ENCODE measurements around the gene PDCD1LG2. TPM values are rescaled to one million over a fixed set of nuclear protein-coding genes. Genes with fewer than 3 reads are reported as not detected.
"Not testable (repeated sequence)": the region's sequence is repeated elsewhere in the genome, so short reads cannot be mapped to it uniquely, and the experiment has no call there.

PDCD1LG2 gene
- total RNA-seq, 1 donor from 2014 or later, result not detected

DNA sequence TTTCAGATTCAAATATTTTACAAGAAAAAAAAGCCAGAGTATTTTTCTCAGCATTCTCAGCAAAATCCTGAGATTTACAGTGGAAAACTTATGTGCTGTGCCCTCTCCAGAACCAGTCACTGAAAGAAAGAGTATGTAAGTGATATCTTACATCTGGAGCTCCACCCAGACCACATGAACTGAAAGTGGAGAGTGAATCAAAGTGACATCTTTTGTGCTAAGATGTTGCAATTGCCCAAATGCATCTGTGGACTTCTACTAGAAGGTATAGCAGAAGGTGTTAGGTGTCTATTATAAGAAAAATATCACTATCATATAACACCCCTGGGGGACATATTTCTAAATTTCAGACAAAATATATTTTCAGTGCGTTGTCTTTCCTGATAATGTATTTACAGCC lies 69.5 kb downstream of the PDCD1LG2 start:
- peaks cover 3% of the 10 kb centered on the region for H3K36me3 Mint-ChIP-seq (ENCODE audit: low read depth, unreplicated experiment)
- no peak overlapping the region for H3K4me3 Mint-ChIP-seq (ENCODE audit: unreplicated experiment)
- no peak overlapping the region for H3K27ac Mint-ChIP-seq (ENCODE audit: unreplicated experiment)
- peaks cover 2% of the 10 kb centered on the region for H3K27me3 Mint-ChIP-seq (ENCODE audit: unreplicated experiment)
- no peak for DNase-seq (ENCODE audit: low spot score)
- H3K9me3 Mint-ChIP-seq (ENCODE audit: unreplicated experiment), result no peaks in the 10 kb centered on the region
- peaks cover 12% of the 10 kb centered on the region for H3K4me1 Mint-ChIP-seq (ENCODE audit: unreplicated experiment)
- no peak for TF ChIP-seq CTCF (IDR thresholded peaks at IDR 0.05; ENCODE audit: unreplicated experiment)

DNA sequence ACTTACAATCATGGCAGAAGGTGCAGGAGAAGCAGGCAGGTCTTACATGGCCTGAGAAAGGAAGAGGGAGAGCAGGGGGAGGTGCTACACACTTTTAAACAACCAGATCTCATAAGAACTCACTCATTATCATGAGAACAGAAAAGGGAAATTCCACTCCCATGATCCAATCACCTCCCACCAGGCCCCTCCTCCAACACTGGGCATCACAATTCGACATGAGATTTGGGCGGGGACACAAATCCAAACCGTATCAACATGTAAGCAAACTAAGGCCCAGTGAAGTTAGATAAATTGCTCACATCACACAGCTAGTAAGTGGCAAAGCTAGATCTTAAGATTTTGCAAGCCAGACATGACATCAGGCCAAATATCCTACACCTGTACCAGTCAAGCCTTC lies 70.3 kb downstream of the PDCD1LG2 start:
- Mint-ChIP-seq H3K9me3 (ENCODE audit: unreplicated experiment) (no peaks in the 10 kb centered on the region), H3K27ac (ENCODE audit: unreplicated experiment) (no peak overlapping the region), H3K36me3 (ENCODE audit: low read depth, unreplicated experiment) (peaks cover 3% of the 10 kb centered on the region), H3K4me1 (ENCODE audit: unreplicated experiment) (peaks cover 12% of the 10 kb centered on the region), H3K27me3 (ENCODE audit: unreplicated experiment) (no peaks in the 10 kb centered on the region), H3K4me3 (ENCODE audit: unreplicated experiment) (no peak overlapping the region)
- TF ChIP-seq CTCF (IDR thresholded peaks at IDR 0.05; ENCODE audit: unreplicated experiment), result no peak
- no peak for DNase-seq (ENCODE audit: low spot score)

DNA sequence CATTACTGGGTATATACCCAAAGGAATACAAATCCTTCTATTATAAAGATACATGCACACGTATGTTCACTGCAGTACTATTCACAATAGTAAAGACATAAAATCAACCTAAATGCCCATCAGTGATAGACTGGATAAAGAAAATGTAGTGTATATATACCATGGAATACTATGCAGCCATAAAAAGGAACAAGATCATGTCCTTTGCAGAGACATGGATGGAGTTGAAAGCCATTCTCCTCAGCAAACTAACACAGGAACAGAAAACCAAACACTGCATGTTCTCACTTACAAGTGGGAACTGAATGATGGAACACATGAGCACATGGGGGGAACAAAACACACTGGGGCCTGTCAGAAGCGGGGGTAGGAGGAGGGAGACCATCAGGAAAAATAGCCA lies 71.4 kb downstream of the PDCD1LG2 start:
- not testable (repeated sequence) for H3K4me3 Mint-ChIP-seq (ENCODE audit: unreplicated experiment); DNase-seq (ENCODE audit: low spot score); H3K9me3 Mint-ChIP-seq (ENCODE audit: unreplicated experiment); H3K27ac Mint-ChIP-seq (ENCODE audit: unreplicated experiment); H3K27me3 Mint-ChIP-seq (ENCODE audit: unreplicated experiment); H3K36me3 Mint-ChIP-seq (ENCODE audit: low read depth, unreplicated experiment)
- H3K4me1 Mint-ChIP-seq (ENCODE audit: unreplicated experiment), result peaks cover 20% of the 10 kb centered on the region

- Mint-ChIP-seq H3K27me3 (ENCODE audit: unreplicated experiment) (no peaks in the 10 kb centered on the region), H3K36me3 (ENCODE audit: low read depth, unreplicated experiment) (peaks cover 3% of the 10 kb centered on the region), H3K27ac (ENCODE audit: unreplicated experiment) (no peak overlapping the region), H3K4me1 (ENCODE audit: unreplicated experiment) (peaks cover 19% of the 10 kb centered on the region), H3K4me3 (ENCODE audit: unreplicated experiment) (no peak overlapping the region), H3K9me3 (ENCODE audit: unreplicated experiment) (no peaks in the 10 kb centered on the region)
- TF ChIP-seq CTCF (IDR thresholded peaks at IDR 0.05; ENCODE audit: unreplicated experiment), result no peak
- no peak for DNase-seq (ENCODE audit: low spot score)
These were observed 72.5 kb downstream of the PDCD1LG2 start for GRCh38 chr9:5582835-5583195.

DNA sequence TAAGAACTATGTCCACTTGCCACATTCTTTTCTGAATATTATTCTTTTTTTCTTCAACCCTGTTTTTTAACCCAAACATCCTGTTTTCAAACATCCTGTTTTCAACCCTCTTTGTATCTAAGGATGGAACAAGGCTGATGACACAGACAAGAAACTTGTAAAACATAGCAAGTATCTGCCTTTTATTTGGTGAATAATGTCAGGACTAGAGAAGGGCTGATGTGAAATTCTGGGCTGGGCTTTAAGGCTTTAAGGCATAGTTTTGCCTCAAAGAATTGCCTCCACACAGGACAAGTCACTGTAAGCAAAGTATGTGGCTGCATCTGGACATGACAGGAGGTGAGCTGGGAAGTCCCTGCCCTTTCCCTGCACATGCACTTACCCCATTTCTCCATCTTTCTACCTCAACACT lies 76.1 kb downstream of the PDCD1LG2 start:
- H3K36me3 Mint-ChIP-seq (ENCODE audit: low read depth, unreplicated experiment), result peaks cover 3% of the 10 kb centered on the region
- peaks cover 16% of the 10 kb centered on the region for H3K4me1 Mint-ChIP-seq (ENCODE audit: unreplicated experiment)
- TF ChIP-seq CTCF (IDR thresholded peaks at IDR 0.05; ENCODE audit: unreplicated experiment), result no peak
- no peak for DNase-seq (ENCODE audit: low spot score)
- peak overlapping the region; percentile 88 for H3K27ac Mint-ChIP-seq (ENCODE audit: unreplicated experiment)
- no peaks in the 10 kb centered on the region for H3K27me3 Mint-ChIP-seq (ENCODE audit: unreplicated experiment)
- H3K4me3 Mint-ChIP-seq (ENCODE audit: unreplicated experiment), result no peak overlapping the region
- no peaks in the 10 kb centered on the region for H3K9me3 Mint-ChIP-seq (ENCODE audit: unreplicated experiment)

GRCh38 chr9:5587024-5587423 lies 76.7 kb downstream of the PDCD1LG2 start:
- no peak for DNase-seq (ENCODE audit: low spot score)
- Mint-ChIP-seq H3K9me3 (ENCODE audit: unreplicated experiment) (no peaks in the 10 kb centered on the region), H3K4me1 (ENCODE audit: unreplicated experiment) (peaks cover 20% of the 10 kb centered on the region), H3K4me3 (ENCODE audit: unreplicated experiment) (no peak overlapping the region), H3K27ac (ENCODE audit: unreplicated experiment) (no peak overlapping the region), H3K27me3 (ENCODE audit: unreplicated experiment) (no peaks in the 10 kb centered on the region), H3K36me3 (ENCODE audit: low read depth, unreplicated experiment) (peaks cover 3% of the 10 kb centered on the region)
- TF ChIP-seq CTCF (IDR thresholded peaks at IDR 0.05; ENCODE audit: unreplicated experiment), result no peak
